ENCODE results near the gene FBLN2. TPM values are rescaled to one million over a fixed set of nuclear protein-coding genes. Genes with fewer than 3 reads are reported as not detected.

FBLN2 gene
- total and polyA plus RNA-seq, 7 donors: 12.8 to 59.4 (median 24.9) TPM

- H3K4me3 ChIP-seq: no peak overlapping the region
- no peaks in the 10 kb centered on the region for H3K36me3 ChIP-seq (ENCODE audit: insufficient read depth in 1 of 2, low read depth in 1 of 2)
- no peaks in the 10 kb centered on the region for H3K4me1 ChIP-seq
- ATAC-seq: no peak
- no peak overlapping the region for H3K27ac ChIP-seq
- H3K9me3 ChIP-seq: no peaks in the 10 kb centered on the region
- no peaks in the 10 kb centered on the region for H3K27me3 ChIP-seq (ENCODE audit: insufficient read depth in 3 of 3, low read length in 2 of 3)
- no peak for DNase-seq
- intact Hi-C loops (cut with DNase I): no loop called here
- WGBS, 3 donors: 86 to 96% (median 90%) methylated on average over 7 of the region's 7 CpGs
- no peak for TF ChIP-seq CTCF (IDR thresholded peaks at IDR 0.05)
Observed at GRCh38 chr3:13616359-13616758, 67.4 kb downstream of the FBLN2 start.

- Histone ChIP-seq H3K27me3 (ENCODE audit: insufficient read depth in 3 of 3, low read length in 2 of 3) (no peaks in the 10 kb centered on the region), H3K4me1 (no peaks in the 10 kb centered on the region), H3K36me3 (ENCODE audit: insufficient read depth in 1 of 2, low read depth in 1 of 2) (no peaks in the 10 kb centered on the region), H3K27ac (no peak overlapping the region), H3K4me3 (no peak overlapping the region), H3K9me3 (no peaks in the 10 kb centered on the region)
- DNase-seq (no peak), ATAC-seq (no peak)
- intact Hi-C loops (cut with DNase I): no loop called here
- WGBS, 3 donors: 93 to 98% (median 95%) methylated on average over 3 of the region's 3 CpGs
- no peak for TF ChIP-seq CTCF (IDR thresholded peaks at IDR 0.05)
Observed at GRCh38 chr3:13617097-13617738, 68.3 kb downstream of the FBLN2 start.

DNA sequence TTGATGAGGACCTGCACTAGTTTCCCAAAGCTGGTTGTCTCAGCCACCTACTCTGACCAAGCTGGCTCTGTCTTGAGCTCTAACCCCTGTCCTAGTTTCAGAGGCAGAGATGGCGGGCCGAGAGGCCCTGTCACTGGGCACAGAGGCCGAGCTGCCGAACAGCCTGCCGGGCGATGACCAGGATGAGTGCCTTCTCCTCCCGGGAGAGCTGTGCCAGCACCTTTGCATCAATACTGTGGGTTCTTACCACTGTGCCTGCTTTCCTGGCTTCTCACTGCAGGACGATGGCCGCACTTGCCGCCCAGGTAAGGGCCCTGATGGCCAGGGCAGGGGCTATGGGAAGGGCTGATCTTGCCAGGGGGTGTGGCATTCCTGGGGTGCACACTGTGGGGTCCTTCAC, 69.1 kb downstream of the FBLN2 start:
- TF ChIP-seq CTCF (IDR thresholded peaks at IDR 0.05): no peak
- intact Hi-C loops (cut with DNase I): no loop called here
- no peaks in the 10 kb centered on the region for H3K4me1 ChIP-seq
- 94 to 96% (median 95%) methylated on average over 10 of the region's 10 CpGs for WGBS, 3 donors
- H3K27ac ChIP-seq: no peak overlapping the region
- no peak for ATAC-seq
- no peaks in the 10 kb centered on the region for H3K36me3 ChIP-seq (ENCODE audit: insufficient read depth in 1 of 2, low read depth in 1 of 2)
- H3K9me3 ChIP-seq: no peaks in the 10 kb centered on the region
- no peaks in the 10 kb centered on the region for H3K27me3 ChIP-seq (ENCODE audit: insufficient read depth in 3 of 3, low read length in 2 of 3)
- no peak for DNase-seq
- H3K4me3 ChIP-seq: no peak overlapping the region

GRCh38 chr3:13618836-13619235, 69.9 kb downstream of the FBLN2 start:
- no peak for TF ChIP-seq CTCF (IDR thresholded peaks at IDR 0.05)
- H3K4me3 ChIP-seq: no peak overlapping the region
- ATAC-seq (no peak), DNase-seq (no peak)
- H3K9me3 ChIP-seq: no peaks in the 10 kb centered on the region
- no peaks in the 10 kb centered on the region for H3K4me1 ChIP-seq
- no peaks in the 10 kb centered on the region for H3K27me3 ChIP-seq (ENCODE audit: insufficient read depth in 3 of 3, low read length in 2 of 3)
- WGBS, 3 donors: 95 to 96% (median 95%) methylated on average over 3 of the region's 3 CpGs
- H3K27ac ChIP-seq: no peak overlapping the region
- intact Hi-C loops (cut with DNase I): no loop called here
- no peaks in the 10 kb centered on the region for H3K36me3 ChIP-seq (ENCODE audit: insufficient read depth in 1 of 2, low read depth in 1 of 2)

GRCh38 chr3:13619661-13620230, 70.8 kb downstream of the FBLN2 start:
- WGBS, 3 donors: 86 to 90% (median 89%) methylated on average over 13 of the region's 13 CpGs
- Histone ChIP-seq H3K4me3 (no peak overlapping the region), H3K4me1 (no peaks in the 10 kb centered on the region), H3K27me3 (ENCODE audit: insufficient read depth in 3 of 3, low read length in 2 of 3) (no peaks in the 10 kb centered on the region), H3K27ac (no peak overlapping the region), H3K36me3 (ENCODE audit: insufficient read depth in 1 of 2, low read depth in 1 of 2) (no peaks in the 10 kb centered on the region), H3K9me3 (no peaks in the 10 kb centered on the region)
- DNase-seq: no peak
- intact Hi-C loops (cut with DNase I): no loop called here
- ATAC-seq: no peak
- TF ChIP-seq CTCF (IDR thresholded peaks at IDR 0.05): no peak
